Left lung (tissue), 10 donors: ENCODE measurements around the gene PPP3CB. TPM values are rescaled to one million over a fixed set of nuclear protein-coding genes. Genes with fewer than 3 reads are reported as not detected.

ENCODE experiments used
- ATAC-seq: fragments of 200-7000 bp; cut with Tn5 transposase; one replicate; pipeline ENCODE4 v1.9.1; 2020; ENCODE audit warnings: moderate library complexity
- DNase-seq, 4 donors: peaks; one replicate each; pipeline ENCODE4 v3.0.0-alpha.2; 2013 to 2020
- H3K27ac ChIP-seq, 2 donors: fragments of 200-600 bp; sonication (generic) in 1 of 2; one replicate each; pipeline versions ENCODE4 v1.5.0 to v1.8.0; 2020 to 2021
- H3K27me3 ChIP-seq, 2 donors: fragments of 200-600 bp; sonication (generic) in 1 of 2; one replicate each; pipeline versions ENCODE4 v1.5.0 to v1.8.0; 2020 to 2021
- H3K36me3 ChIP-seq, 2 donors: fragments of 200-600 bp; sonication (generic) in 1 of 2; one replicate each; pipeline versions ENCODE4 v1.5.0 to v1.8.0; 2020 to 2021
- H3K4me1 ChIP-seq, 2 donors: fragments of 200-600 bp; one replicate each; pipeline ENCODE4 v1.8.0; 2021
- H3K4me3 ChIP-seq, 2 donors: fragments of 200-600 bp; sonication (generic) in 1 of 2; one replicate each; pipeline versions ENCODE4 v1.5.0 to v1.8.0; 2020 to 2021; ENCODE audit warnings: mild to moderate bottlenecking in 1 of 2
- H3K9me3 ChIP-seq, 2 donors: fragments of 200-600 bp; sonication (generic) in 1 of 2; one replicate each; pipeline versions ENCODE4 v1.5.0 to v1.8.0; 2020 to 2021
- CTCF ChIP-seq, 2 donors: fragments of 200-600 bp; sonication (generic) in 1 of 2; IDR thresholded peaks; one replicate each; pipeline versions ENCODE4 v1.5.0 to v1.8.0; 2021; ENCODE audit warnings: antibody characterized with exemption in 2 of 2
- intact Hi-C, 2 donors: fragments of 100-400 bp; cut with DNase I; formaldehyde crosslinking; loops; one replicate each; pipeline versions ENCODE4 v1.11.2 to v1.14.2; 2022
- polyA plus RNA-seq, 6 donors: library from polyadenylated mRNA; unstranded; fragments of 120-200 nt; gene quantifications; one replicate each; pipeline ENCODE4 v1.2.1, GENCODE V29; 2013; ENCODE audit not compliant: insufficient read length in 6 of 6
- total RNA-seq, 2 donors: library from RNA; stranded (reverse); fragmentation: NEBNext Ultra II Directional; extraction: Animal tissue kit (Norgen Biotek cat#: 25700); gene quantifications; one replicate each; pipeline ENCODE4 v1.2.1, GENCODE V29; 2021
- donor health status: DM: no; HTN: yes; CAD: no.
- donor health status: DM: no; HTN: no; CAD: no.

The PPP3CB gene
- total and polyA plus RNA-seq, 8 donors: 32.3 to 71.3 (median 67.4) TPM

- no peak overlapping the region for H3K4me3 ChIP-seq
- H3K4me1 ChIP-seq: no peaks in the 10 kb centered on the region
- ATAC-seq (no peak), DNase-seq (no peak)
- TF ChIP-seq CTCF (IDR thresholded peaks at IDR 0.05): no peak
- peaks cover 0 to 93% of the 10 kb centered on the region in 2 donors for H3K36me3 ChIP-seq
- intact Hi-C loops: no loop called here
- H3K9me3 ChIP-seq: no peaks in the 10 kb centered on the region
- no peak overlapping the region for H3K27ac ChIP-seq
- no peaks in the 10 kb centered on the region for H3K27me3 ChIP-seq
These were observed 24.6 kb downstream of the PPP3CB start for GRCh38 chr10:73471226-73471625.

GRCh38 chr10:73469579-73469978 lies 26.2 kb downstream of the PPP3CB start:
- H3K36me3 ChIP-seq: peaks cover 0 to 93% of the 10 kb centered on the region in 2 donors
- no peaks in the 10 kb centered on the region for H3K9me3 ChIP-seq
- intact Hi-C loops: no loop called here
- ATAC-seq (no peak), DNase-seq (no peak)
- no peaks in the 10 kb centered on the region for H3K4me1 ChIP-seq
- H3K27ac ChIP-seq: no peak overlapping the region
- no peak for TF ChIP-seq CTCF (IDR thresholded peaks at IDR 0.05)
- H3K27me3 ChIP-seq: no peaks in the 10 kb centered on the region
- no peak overlapping the region for H3K4me3 ChIP-seq

GRCh38 chr10:73467206-73467605 lies 28.6 kb downstream of the PPP3CB start:
- no peaks in the 10 kb centered on the region for H3K4me1 ChIP-seq
- H3K27me3 ChIP-seq: no peaks in the 10 kb centered on the region
- H3K27ac ChIP-seq: no peak overlapping the region
- ATAC-seq: no peak
- DNase-seq: no peak
- no peak overlapping the region for H3K4me3 ChIP-seq
- H3K9me3 ChIP-seq: no peaks in the 10 kb centered on the region
- peaks cover 0 to 91% of the 10 kb centered on the region in 2 donors for H3K36me3 ChIP-seq
- intact Hi-C loops: no loop called here
- no peak for TF ChIP-seq CTCF (IDR thresholded peaks at IDR 0.05)

GRCh38 chr10:73465978-73466726 lies 29.7 kb downstream of the PPP3CB start:
- Histone ChIP-seq H3K27ac (no peak overlapping the region), H3K4me1 (no peaks in the 10 kb centered on the region), H3K27me3 (no peaks in the 10 kb centered on the region), H3K4me3 (no peak overlapping the region), H3K9me3 (no peaks in the 10 kb centered on the region), H3K36me3 (peaks cover 0 to 80% of the 10 kb centered on the region in 2 donors)
- ATAC-seq (no peak), DNase-seq (no peak)
- TF ChIP-seq CTCF (IDR thresholded peaks at IDR 0.05): no peak
- intact Hi-C loops: no loop called here

GRCh38 chr10:73460897-73461296 lies 34.9 kb downstream of the PPP3CB start:
- no peak for DNase-seq
- no peaks in the 10 kb centered on the region for H3K9me3 ChIP-seq
- intact Hi-C loops: no loop called here
- no peak for ATAC-seq
- H3K27ac ChIP-seq: no peak overlapping the region
- H3K36me3 ChIP-seq: peaks cover 0 to 58% of the 10 kb centered on the region in 2 donors
- H3K4me1 ChIP-seq: no peaks in the 10 kb centered on the region
- TF ChIP-seq CTCF (IDR thresholded peaks at IDR 0.05): no peak
- H3K4me3 ChIP-seq: no peak overlapping the region
- H3K27me3 ChIP-seq: no peaks in the 10 kb centered on the region
